Measurements from ENCODE around the gene SLC29A3. TPM values are rescaled to one million over a fixed set of nuclear protein-coding genes. Genes with fewer than 3 reads are reported as not detected.

The SLC29A3 gene
- total RNA-seq, 1 experiment from 2014 or later = 35.7 TPM

GRCh38 chr10:71277914-71278665, 41.0 kb upstream of the SLC29A3 start:
- ChIA-PET POLR2A (ENCODE audit: unreplicated experiment) (no interaction called here), CTCF (no interaction called here)
- Histone ChIP-seq H3K9me3 (ENCODE audit: insufficient read depth, low read depth) (no peaks in the 10 kb centered on the region), H3K9me2 (ENCODE audit: insufficient read depth) (no peaks in the 10 kb centered on the region), H3K4me3 (no peak overlapping the region), H3F3A (ENCODE audit: insufficient read depth, low read depth) (no peaks in the 10 kb centered on the region), H2AFZ (no peak overlapping the region), H3K79me2 (ENCODE audit: low read depth) (no peaks in the 10 kb centered on the region), H3K36me3 (ENCODE audit: low read depth) (no peaks in the 10 kb centered on the region), H4K20me1 (ENCODE audit: insufficient read depth) (no peaks in the 10 kb centered on the region), H3K4me1 (replicated peaks; ENCODE audit: insufficient read depth) (no peaks in the 10 kb centered on the region), H3K27ac (no peak overlapping the region), H3K4me2 (no peak overlapping the region), H3K27me3 (ENCODE audit: insufficient read depth, low read depth) (no peaks in the 10 kb centered on the region)
- TF ChIP-seq EZH2 (IDR thresholded peaks at IDR 0.05; ENCODE audit: low read depth) = no peak
- TF ChIP-seq, protein P1, sequence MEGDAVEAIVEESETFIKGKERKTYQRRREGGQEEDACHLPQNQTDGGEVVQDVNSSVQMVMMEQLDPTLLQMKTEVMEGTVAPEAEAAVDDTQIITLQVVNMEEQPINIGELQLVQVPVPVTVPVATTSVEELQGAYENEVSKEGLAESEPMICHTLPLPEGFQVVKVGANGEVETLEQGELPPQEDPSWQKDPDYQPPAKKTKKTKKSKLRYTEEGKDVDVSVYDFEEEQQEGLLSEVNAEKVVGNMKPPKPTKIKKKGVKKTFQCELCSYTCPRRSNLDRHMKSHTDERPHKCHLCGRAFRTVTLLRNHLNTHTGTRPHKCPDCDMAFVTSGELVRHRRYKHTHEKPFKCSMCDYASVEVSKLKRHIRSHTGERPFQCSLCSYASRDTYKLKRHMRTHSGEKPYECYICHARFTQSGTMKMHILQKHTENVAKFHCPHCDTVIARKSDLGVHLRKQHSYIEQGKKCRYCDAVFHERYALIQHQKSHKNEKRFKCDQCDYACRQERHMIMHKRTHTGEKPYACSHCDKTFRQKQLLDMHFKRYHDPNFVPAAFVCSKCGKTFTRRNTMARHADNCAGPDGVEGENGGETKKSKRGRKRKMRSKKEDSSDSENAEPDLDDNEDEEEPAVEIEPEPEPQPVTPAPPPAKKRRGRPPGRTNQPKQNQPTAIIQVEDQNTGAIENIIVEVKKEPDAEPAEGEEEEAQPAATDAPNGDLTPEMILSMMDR (conservative IDR thresholded peaks at IDR 0.05) = no peak
- intact Hi-C loops (cut with micrococcal nuclease; ENCODE audit: unreplicated experiment) = no loop called here
- DNase-seq = no peak
- BruUV-seq (replicated peaks) = no TSS peak

- H3K4me2 ChIP-seq = no peak overlapping the region
- no peak overlapping the region for H3K27ac ChIP-seq
- no peaks in the 10 kb centered on the region for H3K9me3 ChIP-seq (ENCODE audit: insufficient read depth, low read depth)
- H3K4me1 ChIP-seq (replicated peaks; ENCODE audit: insufficient read depth) = no peaks in the 10 kb centered on the region
- H3F3A ChIP-seq (ENCODE audit: insufficient read depth, low read depth) = no peaks in the 10 kb centered on the region
- ChIA-PET POLR2A (ENCODE audit: unreplicated experiment) (no interaction called here), CTCF (interaction anchor here (0.6 kb wide), 1 partner anchor 520 kb away, joined by 5 read pairs; no protein-coding TSS in a partner anchor)
- H3K9me2 ChIP-seq (ENCODE audit: insufficient read depth) = no peaks in the 10 kb centered on the region
- H4K20me1 ChIP-seq (ENCODE audit: insufficient read depth) = no peaks in the 10 kb centered on the region
- H3K79me2 ChIP-seq (ENCODE audit: low read depth) = no peaks in the 10 kb centered on the region
- no peak for DNase-seq
- intact Hi-C loops (cut with micrococcal nuclease; ENCODE audit: unreplicated experiment) = no loop called here
- TF ChIP-seq, protein P1 (conservative IDR thresholded peaks at IDR 0.05) = no peak
- no peak for TF ChIP-seq EZH2 (IDR thresholded peaks at IDR 0.05; ENCODE audit: low read depth)
- H3K27me3 ChIP-seq (ENCODE audit: insufficient read depth, low read depth) = no peaks in the 10 kb centered on the region
- H3K4me3 ChIP-seq = no peak overlapping the region
- no peaks in the 10 kb centered on the region for H3K36me3 ChIP-seq (ENCODE audit: low read depth)
- BruUV-seq (replicated peaks) = no TSS peak
- no peak overlapping the region for H2AFZ ChIP-seq
Observed at GRCh38 chr10:71278691-71279588, 40.1 kb upstream of the SLC29A3 start.

- H3K27ac ChIP-seq = no peak overlapping the region
- no peaks in the 10 kb centered on the region for H3F3A ChIP-seq (ENCODE audit: insufficient read depth, low read depth)
- H3K79me2 ChIP-seq (ENCODE audit: low read depth) = no peaks in the 10 kb centered on the region
- H3K9me3 ChIP-seq (ENCODE audit: insufficient read depth, low read depth) = no peaks in the 10 kb centered on the region
- no peak overlapping the region for H3K4me2 ChIP-seq
- BruUV-seq (replicated peaks) = no TSS peak
- H3K36me3 ChIP-seq (ENCODE audit: low read depth) = no peaks in the 10 kb centered on the region
- no peaks in the 10 kb centered on the region for H3K4me1 ChIP-seq (replicated peaks; ENCODE audit: insufficient read depth)
- H3K9me2 ChIP-seq (ENCODE audit: insufficient read depth) = no peaks in the 10 kb centered on the region
- H3K4me3 ChIP-seq = no peak overlapping the region
- POLR2A ChIA-PET (ENCODE audit: unreplicated experiment) = no interaction called here
- no peak overlapping the region for H2AFZ ChIP-seq
- no peaks in the 10 kb centered on the region for H4K20me1 ChIP-seq (ENCODE audit: insufficient read depth)
- H3K27me3 ChIP-seq (ENCODE audit: insufficient read depth, low read depth) = no peaks in the 10 kb centered on the region
- TF ChIP-seq, protein P1 (conservative IDR thresholded peaks at IDR 0.05) = no peak
- TF ChIP-seq EZH2 (IDR thresholded peaks at IDR 0.05; ENCODE audit: low read depth) = no peak
- intact Hi-C loops (cut with micrococcal nuclease; ENCODE audit: unreplicated experiment) = loop anchor here (10.0 kb wide), 1 partner anchor 725 kb away; no protein-coding TSS in a partner anchor
- no peak for DNase-seq
- CTCF ChIA-PET = interaction anchor here (0.6 kb wide), 1 partner anchor 520 kb away, joined by 5 read pairs; no protein-coding TSS in a partner anchor
Observed at GRCh38 chr10:71279590-71280170, 39.4 kb upstream of the SLC29A3 start.
